GM06990 (cell line): ENCODE measurements around the gene NCMAP.

Experiments
- DNase-seq: peaks from one replicate; pipeline ENCODE4 v3.0.0-alpha.2; 2011; ENCODE audit not compliant: insufficient read length; ENCODE audit errors: extremely low read depth
- H3K27me3 ChIP-seq: replicated peaks from 2 replicates; pipeline ENCODE4 v1.6.0; 2011; ENCODE audit warnings: low read length; ENCODE audit not compliant: control insufficient read depth, insufficient read depth
- H3K36me3 ChIP-seq: 2 replicates; pipeline ENCODE4 v1.5.1; 2011; ENCODE audit warnings: low read length; ENCODE audit not compliant: control insufficient read depth, insufficient read depth
- H3K4me3 ChIP-seq: replicated peaks from 2 replicates; pipeline ENCODE4 v1.5.1; 2011; ENCODE audit warnings: low read depth, mild to moderate bottlenecking, control low read depth, low read length
- CTCF ChIP-seq: IDR thresholded peaks from 2 replicates; pipeline ENCODE4 v1.5.1; 2011; ENCODE audit warnings: low read length, control low read depth, mild to moderate bottlenecking, inconsistent platforms; ENCODE audit not compliant: insufficient read depth, poor library complexity, severe bottlenecking

The NCMAP gene

GRCh38 chr1:24554714-24555113 lies 1.2 kb upstream of the NCMAP start:
- Histone ChIP-seq H3K4me3 (no peak overlapping the region), H3K27me3 (peaks cover 2% of the 10 kb centered on the region), H3K36me3 (no peaks in the 10 kb centered on the region)
- no peak for TF ChIP-seq CTCF
- DNase-seq, result no peak

GRCh38 chr1:24556414-24556795 lies 518 bp downstream of the NCMAP start:
- peaks cover 2% of the 10 kb centered on the region for H3K27me3 ChIP-seq
- no peak overlapping the region for H3K4me3 ChIP-seq
- no peak for TF ChIP-seq CTCF
- no peak for DNase-seq
- no peaks in the 10 kb centered on the region for H3K36me3 ChIP-seq

- H3K36me3 ChIP-seq, result no peaks in the 10 kb centered on the region
- DNase-seq, result no peak
- TF ChIP-seq CTCF, result no peak
- no peak overlapping the region for H3K4me3 ChIP-seq
- peaks cover 2% of the 10 kb centered on the region for H3K27me3 ChIP-seq
Observed at GRCh38 chr1:24557220-24557619, 1.3 kb downstream of the NCMAP start.

- DNase-seq, result no peak
- H3K4me3 ChIP-seq, result no peak overlapping the region
- TF ChIP-seq CTCF, result no peak
- H3K36me3 ChIP-seq, result no peaks in the 10 kb centered on the region
- peaks cover 2% of the 10 kb centered on the region for H3K27me3 ChIP-seq
Observed at GRCh38 chr1:24557711-24558131, 1.8 kb downstream of the NCMAP start.

GRCh38 chr1:24558455-24558854 lies 2.6 kb downstream of the NCMAP start:
- DNase-seq, result no peak
- no peak for TF ChIP-seq CTCF

GRCh38 chr1:24558902-24559791 lies 3.3 kb downstream of the NCMAP start:
- H3K4me3 ChIP-seq, result no peak overlapping the region
- no peaks in the 10 kb centered on the region for H3K36me3 ChIP-seq
- no peak for DNase-seq
- H3K27me3 ChIP-seq, result peaks cover 2% of the 10 kb centered on the region
- no peak for TF ChIP-seq CTCF

More at GRCh38 chr1:24558455-24558854, 2.6 kb downstream of the NCMAP start:
- Histone ChIP-seq H3K36me3 (no peaks in the 10 kb centered on the region), H3K4me3 (no peak overlapping the region), H3K27me3 (peaks cover 2% of the 10 kb centered on the region)
